K562 (cell line): ENCODE results near the gene MTA2. TPM values are rescaled to one million over a fixed set of nuclear protein-coding genes. Genes with fewer than 3 reads are reported as not detected.
A peak's percentile ranks its signal among the peaks of the same experiment; 100 is the strongest.

ENCODE experiments used
- BRCA1 ChIP-seq, 2 experiments: fragments of 450-650 bp in 1 of 2; sonication (generic) in 1 of 2; formaldehyde crosslinking in 1 of 2; IDR thresholded peaks; 2 replicates each; pipeline versions ENCODE4 v1.5.0 to v1.6.1; 2017 to 2020; ENCODE audit warnings: mild to moderate bottlenecking in 1 of 2, missing genetic modification reagents in 1 of 2
- CBFB ChIP-seq: sonication (generic); formaldehyde crosslinking; IDR thresholded peaks from 2 replicates; pipeline ENCODE4 v1.4.0; 2020; ENCODE audit warnings: mild to moderate bottlenecking, missing genetic modification reagents
- CBX5 ChIP-seq: IDR thresholded peaks from 2 replicates; pipeline ENCODE4 v1.6.1; 2014; ENCODE audit warnings: low read depth, borderline replicate concordance
- CREBBP ChIP-seq: IDR thresholded peaks from one replicate; pipeline ENCODE4 v1.6.1; 2012; ENCODE audit warnings: low read depth, mild to moderate bottlenecking, control low read depth, inconsistent platforms, low read length
- CXXC5 ChIP-seq: fragments of 250-450 bp; sonication (Bioruptor Pico); IDR thresholded peaks from 2 replicates; pipeline ENCODE4 v1.8.0; 2022; ENCODE audit warnings: inconsistent platforms, mild to moderate bottlenecking, moderate library complexity
- MIER1 ChIP-seq: fragments of 450-650 bp; IDR thresholded peaks from 2 replicates; pipeline ENCODE4 v1.6.1; 2016; ENCODE audit warnings: antibody characterized with exemption, mild to moderate bottlenecking, low read depth
- NBN ChIP-seq: fragments of 450-650 bp; IDR thresholded peaks from 2 replicates; pipeline ENCODE4 v1.6.1; 2016; ENCODE audit warnings: low read depth, mild to moderate bottlenecking
- NCOR1 ChIP-seq: fragments of 450-650 bp; IDR thresholded peaks from 2 replicates; pipeline ENCODE4 v1.6.1; 2016; ENCODE audit warnings: mild to moderate bottlenecking, moderate library complexity
- NFATC3 ChIP-seq: fragments of 450-650 bp; IDR thresholded peaks from 2 replicates; pipeline ENCODE4 v1.6.1; 2017; ENCODE audit warnings: mild to moderate bottlenecking
- NR1H2 ChIP-seq: sonication (generic); formaldehyde crosslinking; IDR thresholded peaks from 2 replicates; pipeline ENCODE4 v1.4.0; 2020; ENCODE audit warnings: mild to moderate bottlenecking, missing genetic modification reagents
- PML ChIP-seq: IDR thresholded peaks from 2 replicates; pipeline ENCODE4 v1.6.1; 2012; ENCODE audit warnings: low read length, inconsistent platforms
- PTBP1 ChIP-seq: fragments of 200-400 bp; formaldehyde crosslinking; IDR thresholded peaks from 2 replicates; pipeline ENCODE4 v1.6.1; 2017; ENCODE audit warnings: low read depth, low read length
- SRSF1 ChIP-seq: fragments of 200-400 bp; formaldehyde crosslinking; IDR thresholded peaks from 2 replicates; pipeline ENCODE4 v1.6.1; 2017; ENCODE audit warnings: mild to moderate bottlenecking, low read depth, low read length, moderate library complexity
- YBX1 ChIP-seq: fragments of 450-650 bp; IDR thresholded peaks from 2 replicates; pipeline ENCODE4 v1.7.1; 2016; ENCODE audit warnings: mild to moderate bottlenecking
- ZMIZ1 ChIP-seq, 2 experiments: fragments of 150-350 bp in 1 of 2; IDR thresholded peaks; 2 replicates each; pipeline ENCODE4 v1.6.1; 2012 to 2016; ENCODE audit warnings: low read depth in 2 of 2, low read length in 2 of 2, mild to moderate bottlenecking in 1 of 2, moderate library complexity in 1 of 2
- ZNF232 ChIP-seq: sonication (generic); formaldehyde crosslinking; IDR thresholded peaks from 2 replicates; pipeline ENCODE4 v1.8.0; 2022; ENCODE audit warnings: mild to moderate bottlenecking, missing genetic modification reagents
- ZSCAN29 ChIP-seq: fragments of 450-650 bp; IDR thresholded peaks from 2 replicates; pipeline ENCODE4 v1.6.1; 2017
- polyA plus RNA-seq, 8 experiments: library from polyadenylated mRNA; depleted of rRNA in 4 of 8; stranded (reverse) in 5 of 8; unstranded in 3 of 8; fragments of >200 nt; fragmentation: Nextera tagmentation in 2 of 8; fragmentation: Illumina TruSeq in 1 of 8; extraction: Ambion mirVana in 2 of 8; extraction: Trizol in 1 of 8; gene quantifications; 2 replicates each; pipeline versions ENCODE4 v1.2.1 to v1.2.3, GENCODE V29; 2011 to 2014; ENCODE audit warnings: inconsistent platforms in 1 of 8, missing spikeins in 1 of 8
- total RNA-seq, 7 experiments: library from RNA; depleted of rRNA in 6 of 7; stranded (reverse); fragments of >200 nt in 6 of 7; fragmentation: Illumina TruSeq in 2 of 7; extraction: Trizol in 2 of 7; gene quantifications; 2 replicates each; pipeline versions ENCODE4 v1.2.1 to v1.2.3, GENCODE V29; 2011 to 2021; ENCODE audit warnings: low replicate concordance in 1 of 7
- TF ChIP-seq, protein P1 (sequence below): fragments of 450-650 bp; IDR thresholded peaks from 2 replicates; pipeline ENCODE4 v1.6.1; 2016; ENCODE audit warnings: antibody characterized with exemption

Gene MTA2
- total and polyA plus RNA-seq, 9 of the 15 experiments (the other 6 are each of a cell fraction or from before 2014, with no cell fraction given), result 6.2 to 220 (median 172) TPM

DNA sequence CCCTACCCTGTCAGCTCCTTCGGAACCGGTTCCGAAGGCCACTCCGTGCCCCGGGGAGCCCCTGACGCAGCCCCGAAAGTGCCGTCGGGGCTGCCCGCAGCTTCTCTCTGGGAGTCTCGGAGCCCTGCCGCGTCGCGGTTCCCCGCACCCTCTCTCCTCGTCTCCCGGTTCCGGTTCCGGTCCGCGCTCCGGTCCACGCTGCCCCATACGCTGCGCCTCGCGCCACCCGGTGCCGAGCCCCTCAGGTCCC is 618 bp downstream of the MTA2 start (continued):
- TF ChIP-seq NR1H2 (CRISPR knock-in tag), result no peak
- no peak for TF ChIP-seq YBX1
- TF ChIP-seq PML, result no peak
- TF ChIP-seq CREBBP, result no peak
- no peak for TF ChIP-seq ZSCAN29
- TF ChIP-seq CBX5, result no peak
- TF ChIP-seq, protein P1, sequence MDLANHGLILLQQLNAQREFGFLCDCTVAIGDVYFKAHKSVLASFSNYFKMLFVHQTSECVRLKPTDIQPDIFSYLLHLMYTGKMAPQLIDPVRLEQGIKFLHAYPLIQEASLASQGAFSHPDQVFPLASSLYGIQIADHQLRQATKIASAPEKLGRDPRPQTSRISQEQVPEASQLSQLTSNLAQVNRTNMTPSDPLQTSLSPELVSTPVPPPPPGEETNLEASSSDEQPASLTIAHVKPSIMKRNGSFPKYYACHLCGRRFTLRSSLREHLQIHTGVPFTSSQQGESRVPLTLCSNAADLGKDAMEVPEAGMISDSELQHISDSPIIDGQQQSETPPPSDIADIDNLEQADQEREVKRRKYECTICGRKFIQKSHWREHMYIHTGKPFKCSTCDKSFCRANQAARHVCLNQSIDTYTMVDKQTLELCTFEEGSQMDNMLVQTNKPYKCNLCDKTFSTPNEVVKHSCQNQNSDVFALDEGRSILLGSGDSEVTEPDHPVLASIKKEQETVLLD, result no peak
- TF ChIP-seq BRCA1 (IDR thresholded peaks at IDR 0.05), result no peak
- TF ChIP-seq BRCA1 (CRISPR knock-in tag; IDR thresholded peaks at IDR 0.05), result no peak
- no peak for TF ChIP-seq NFATC3
- TF ChIP-seq SRSF1, result no peak
- TF ChIP-seq NCOR1, result no peak
- no peak for TF ChIP-seq ZMIZ1 (IDR thresholded peaks at IDR 0.05; ENCODE audit: low read depth in 2 of 2, low read length in 2 of 2)
- no peak for TF ChIP-seq NBN
- TF ChIP-seq CXXC5, result peak; percentile 61; the same call in 1 of the 2 replicates
- no peak for TF ChIP-seq CBFB (CRISPR knock-in tag)
- no peak for TF ChIP-seq ZNF232 (CRISPR knock-in tag)
- TF ChIP-seq PTBP1, result no peak
- no peak for TF ChIP-seq MIER1
